ENCODE results near the gene IFNAR2. TPM values are rescaled to one million over a fixed set of nuclear protein-coding genes. Genes with fewer than 3 reads are reported as not detected.

The IFNAR2 gene
- total RNA-seq, 1 experiment from 2014 or later = 12.3 TPM

- Histone ChIP-seq H3K79me2 (ENCODE audit: insufficient read depth, low read length) (no peaks in the 10 kb centered on the region), H4K20me1 (ENCODE audit: insufficient read depth) (no peaks in the 10 kb centered on the region), H3K4me1 (ENCODE audit: control insufficient read depth in 1 of 2, insufficient read depth in 2 of 2, low read length in 2 of 2) (no peaks in the 10 kb centered on the region), H3K4me2 (ENCODE audit: low read length) (no peak overlapping the region), H2AFZ (ENCODE audit: low read depth, low read length, poor library complexity, severe bottlenecking) (no peak overlapping the region), H3K9ac (ENCODE audit: low read length) (no peak overlapping the region), H3K9me2 (ENCODE audit: insufficient read depth) (no peaks in the 10 kb centered on the region), H3K27ac (ENCODE audit: low read depth, low read length) (no peak overlapping the region), H3K36me3 (ENCODE audit: control insufficient read depth in 1 of 2, insufficient read depth in 2 of 2, low read length in 2 of 2) (no peaks in the 10 kb centered on the region), H3K9me3 (ENCODE audit: control insufficient read depth in 1 of 2, insufficient read depth in 1 of 2, low read depth in 1 of 2, low read length in 2 of 2) (no peaks in the 10 kb centered on the region), H3K27me3 (ENCODE audit: insufficient read depth, low read length) (no peaks in the 10 kb centered on the region), H3K4me3 (replicated peaks in 1 of 2; ENCODE audit: low read depth in 1 of 2, low read length in 2 of 2) (no peak overlapping the region)
- TF ChIP-seq, protein P1, sequence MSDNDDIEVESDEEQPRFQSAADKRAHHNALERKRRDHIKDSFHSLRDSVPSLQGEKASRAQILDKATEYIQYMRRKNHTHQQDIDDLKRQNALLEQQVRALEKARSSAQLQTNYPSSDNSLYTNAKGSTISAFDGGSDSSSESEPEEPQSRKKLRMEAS (IDR thresholded peaks at IDR 0.05) = no peak
- TF ChIP-seq SIN3A (IDR thresholded peaks at IDR 0.05; ENCODE audit: low read depth) (no peak), EGR1 (IDR thresholded peaks at IDR 0.05; ENCODE audit: low read depth) (no peak)
- TF ChIP-seq, protein P2, sequence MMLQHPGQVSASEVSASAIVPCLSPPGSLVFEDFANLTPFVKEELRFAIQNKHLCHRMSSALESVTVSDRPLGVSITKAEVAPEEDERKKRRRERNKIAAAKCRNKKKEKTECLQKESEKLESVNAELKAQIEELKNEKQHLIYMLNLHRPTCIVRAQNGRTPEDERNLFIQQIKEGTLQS (IDR thresholded peaks at IDR 0.05) = no peak
- ATAC-seq (no peak), DNase-seq (ENCODE audit: low read depth, low spot score) (no peak)
- POLR2A ChIA-PET = no interaction called here
- intact Hi-C loops (cut with micrococcal nuclease) = no loop called here
- BruUV-seq (replicated peaks) = no TSS peak
- RAD21 ChIA-PET (ENCODE audit: low non-redundant PET in 1 of 2, low total read pairs in 2 of 2, uncharacterized antibody in 2 of 2, unreplicated experiment in 2 of 2) = no interaction called here
- CTCF ChIA-PET = no interaction called here
Observed at GRCh38 chr21:33217138-33217520, 12.6 kb upstream of the IFNAR2 start.

GRCh38 chr21:33219300-33219699, 10.4 kb upstream of the IFNAR2 start:
- no peak overlapping the region for H3K27ac ChIP-seq (ENCODE audit: low read depth, low read length)
- H3K9ac ChIP-seq (ENCODE audit: low read length) = no peak overlapping the region
- no peaks in the 10 kb centered on the region for H4K20me1 ChIP-seq (ENCODE audit: insufficient read depth)
- no peaks in the 10 kb centered on the region for H3K27me3 ChIP-seq (ENCODE audit: insufficient read depth, low read length)
- ChIA-PET RAD21 (ENCODE audit: low non-redundant PET in 1 of 2, low total read pairs in 2 of 2, uncharacterized antibody in 2 of 2, unreplicated experiment in 2 of 2) (no interaction called here), CTCF (interaction anchor here (1.1 kb wide), 1 partner anchor 142 kb away, joined by 3 read pairs; no protein-coding TSS in a partner anchor), POLR2A (no interaction called here)
- H2AFZ ChIP-seq (ENCODE audit: low read depth, low read length, poor library complexity, severe bottlenecking) = no peak overlapping the region
- no TSS peak for BruUV-seq (replicated peaks)
- H3K9me2 ChIP-seq (ENCODE audit: insufficient read depth) = no peaks in the 10 kb centered on the region
- H3K36me3 ChIP-seq (ENCODE audit: control insufficient read depth in 1 of 2, insufficient read depth in 2 of 2, low read length in 2 of 2) = no peaks in the 10 kb centered on the region
- H3K9me3 ChIP-seq (ENCODE audit: control insufficient read depth in 1 of 2, insufficient read depth in 1 of 2, low read depth in 1 of 2, low read length in 2 of 2) = no peaks in the 10 kb centered on the region
- H3K4me2 ChIP-seq (ENCODE audit: low read length) = no peak overlapping the region
- DNase-seq (ENCODE audit: low read depth, low spot score) = no peak
- intact Hi-C loops (cut with micrococcal nuclease) = no loop called here
- no peak for ATAC-seq
- no peaks in the 10 kb centered on the region for H3K79me2 ChIP-seq (ENCODE audit: insufficient read depth, low read length)
- H3K4me3 ChIP-seq (replicated peaks in 1 of 2; ENCODE audit: low read depth in 1 of 2, low read length in 2 of 2) = no peak overlapping the region
- no peaks in the 10 kb centered on the region for H3K4me1 ChIP-seq (ENCODE audit: control insufficient read depth in 1 of 2, insufficient read depth in 2 of 2, low read length in 2 of 2)
- TF ChIP-seq, protein P3, sequence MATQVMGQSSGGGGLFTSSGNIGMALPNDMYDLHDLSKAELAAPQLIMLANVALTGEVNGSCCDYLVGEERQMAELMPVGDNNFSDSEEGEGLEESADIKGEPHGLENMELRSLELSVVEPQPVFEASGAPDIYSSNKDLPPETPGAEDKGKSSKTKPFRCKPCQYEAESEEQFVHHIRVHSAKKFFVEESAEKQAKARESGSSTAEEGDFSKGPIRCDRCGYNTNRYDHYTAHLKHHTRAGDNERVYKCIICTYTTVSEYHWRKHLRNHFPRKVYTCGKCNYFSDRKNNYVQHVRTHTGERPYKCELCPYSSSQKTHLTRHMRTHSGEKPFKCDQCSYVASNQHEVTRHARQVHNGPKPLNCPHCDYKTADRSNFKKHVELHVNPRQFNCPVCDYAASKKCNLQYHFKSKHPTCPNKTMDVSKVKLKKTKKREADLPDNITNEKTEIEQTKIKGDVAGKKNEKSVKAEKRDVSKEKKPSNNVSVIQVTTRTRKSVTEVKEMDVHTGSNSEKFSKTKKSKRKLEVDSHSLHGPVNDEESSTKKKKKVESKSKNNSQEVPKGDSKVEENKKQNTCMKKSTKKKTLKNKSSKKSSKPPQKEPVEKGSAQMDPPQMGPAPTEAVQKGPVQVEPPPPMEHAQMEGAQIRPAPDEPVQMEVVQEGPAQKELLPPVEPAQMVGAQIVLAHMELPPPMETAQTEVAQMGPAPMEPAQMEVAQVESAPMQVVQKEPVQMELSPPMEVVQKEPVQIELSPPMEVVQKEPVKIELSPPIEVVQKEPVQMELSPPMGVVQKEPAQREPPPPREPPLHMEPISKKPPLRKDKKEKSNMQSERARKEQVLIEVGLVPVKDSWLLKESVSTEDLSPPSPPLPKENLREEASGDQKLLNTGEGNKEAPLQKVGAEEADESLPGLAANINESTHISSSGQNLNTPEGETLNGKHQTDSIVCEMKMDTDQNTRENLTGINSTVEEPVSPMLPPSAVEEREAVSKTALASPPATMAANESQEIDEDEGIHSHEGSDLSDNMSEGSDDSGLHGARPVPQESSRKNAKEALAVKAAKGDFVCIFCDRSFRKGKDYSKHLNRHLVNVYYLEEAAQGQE (IDR thresholded peaks at IDR 0.05; ENCODE audit: low read depth) = no peak
- TF ChIP-seq YY1 (IDR thresholded peaks at IDR 0.05; ENCODE audit: extremely low read depth, insufficient replicate concordance, low read depth, low read length) (no peak), SP1 (IDR thresholded peaks at IDR 0.05; ENCODE audit: low read depth) (no peak), RAD21 (IDR thresholded peaks at IDR 0.05; ENCODE audit: low read depth) (no peak), CBX3 (IDR thresholded peaks at IDR 0.05; ENCODE audit: low read depth) (no peak), ELF1 (IDR thresholded peaks at IDR 0.05; ENCODE audit: borderline replicate concordance, low read depth) (no peak), CEBPB (IDR thresholded peaks at IDR 0.05; ENCODE audit: low read depth) (no peak), POLR2A (IDR thresholded peaks at IDR 0.05; ENCODE audit: borderline replicate concordance, extremely low read depth, insufficient read depth, insufficient read length) (no peak), EZH2 (IDR thresholded peaks at IDR 0.05) (no peak), ZBTB33 (IDR thresholded peaks at IDR 0.05; ENCODE audit: extremely low read depth, insufficient replicate concordance, low read length) (no peak), JUND (IDR thresholded peaks at IDR 0.05) (no peak), SIN3A (IDR thresholded peaks at IDR 0.05; ENCODE audit: low read depth) (no peak)
- TF ChIP-seq, protein P1 (IDR thresholded peaks at IDR 0.05) = no peak
- TF ChIP-seq, protein P2 (IDR thresholded peaks at IDR 0.05) = no peak
